GM12874 (cell line): ENCODE measurements around the gene CCSAP.

Source experiments
- CTCF ChIP-seq: IDR thresholded peaks from 2 replicates; pipeline ENCODE4 v1.5.1; 2011; ENCODE audit warnings: low read depth, mild to moderate bottlenecking, control low read depth, low read length, moderate library complexity; ENCODE audit not compliant: insufficient read depth

The CCSAP gene

GRCh38 chr1:229381234-229381633 lies 38.4 kb upstream of the CCSAP start:
- TF ChIP-seq CTCF: no peak

GRCh38 chr1:229380536-229381160 lies 37.8 kb upstream of the CCSAP start:
- TF ChIP-seq CTCF: no peak

- TF ChIP-seq CTCF: no peak
These were observed 37.0 kb upstream of the CCSAP start for GRCh38 chr1:229379846-229380245.

GRCh38 chr1:229378586-229379367 lies 35.9 kb upstream of the CCSAP start:
- peak; percentile 9; the same call in 1 of the 2 replicates for TF ChIP-seq CTCF

GRCh38 chr1:229377429-229377828 lies 34.6 kb upstream of the CCSAP start:
- TF ChIP-seq CTCF: no peak

- no peak for TF ChIP-seq CTCF
These were observed 33.7 kb upstream of the CCSAP start for GRCh38 chr1:229376521-229376920.

GRCh38 chr1:229374485-229374884 lies 31.6 kb upstream of the CCSAP start:
- TF ChIP-seq CTCF: no peak
